ENCODE results near the gene SLX4IP. TPM values are rescaled to one million over a fixed set of nuclear protein-coding genes. Genes with fewer than 3 reads are reported as not detected.
A peak's percentile ranks its signal among the peaks of the same experiment; 100 is the strongest.

The SLX4IP gene
- total RNA-seq, 1 experiment from 2014 or later, result 6.4 TPM

GRCh38 chr20:10523443-10523842 is 88.3 kb downstream of the SLX4IP start:
- no peak overlapping the region for H2AFZ ChIP-seq (ENCODE audit: low read length)
- intact Hi-C loops (cut with micrococcal nuclease), result loop anchor here (10.0 kb wide), 1 partner anchor 449 kb away; no protein-coding TSS in a partner anchor
- CTCF ChIA-PET, result no interaction called here
- H4K20me1 ChIP-seq (ENCODE audit: low read length), result no peaks in the 10 kb centered on the region
- H3K9ac ChIP-seq (ENCODE audit: low read length), result no peak overlapping the region
- peak overlapping the region; percentile 48 for H3K4me2 ChIP-seq (ENCODE audit: low read length)
- no peaks in the 10 kb centered on the region for H3K36me3 ChIP-seq (ENCODE audit: low read depth, low read length)
- BruUV-seq (replicated peaks), result no TSS peak
- H3K4me3 ChIP-seq (ENCODE audit: low read length), result no peak overlapping the region
- peaks cover 17% of the 10 kb centered on the region for H3K79me2 ChIP-seq (ENCODE audit: low read length)
- H3K9me2 ChIP-seq (replicated peaks; ENCODE audit: low read length), result no peaks in the 10 kb centered on the region
- H3K27me3 ChIP-seq (ENCODE audit: low read length), result no peaks in the 10 kb centered on the region
- peaks cover 22% of the 10 kb centered on the region for H3F3A ChIP-seq (ENCODE audit: low read length, unreplicated experiment)
- H3K27ac ChIP-seq (ENCODE audit: low read length), result peak overlapping the region; percentile 72
- POLR2A ChIA-PET (ENCODE audit: unreplicated experiment), result interaction anchor here (1.0 kb wide), 1 partner anchor 22 kb away, joined by 3 read pairs; no protein-coding TSS in a partner anchor
- DNase-seq (peak; percentile 37), ATAC-seq (peak; percentile 6; the same call in 1 of the 2 replicates)
- no peak for TF ChIP-seq EZH2 (IDR thresholded peaks at IDR 0.05; ENCODE audit: low read length, unreplicated experiment)
- TF ChIP-seq EZH2phosphoT487 (IDR thresholded peaks at IDR 0.05; ENCODE audit: borderline replicate concordance, low read length), result no peak
- TF ChIP-seq CTCF (conservative IDR thresholded peaks at IDR 0.05; ENCODE audit: low read depth, low read length), result no peak
- no peaks in the 10 kb centered on the region for H3K9me3 ChIP-seq (ENCODE audit: low read length)
- peaks cover 59% of the 10 kb centered on the region for H3K4me1 ChIP-seq (ENCODE audit: insufficient read depth, low read length)

GRCh38 chr20:10524034-10524476 is 89.0 kb downstream of the SLX4IP start:
- ATAC-seq, result peak; percentile 10
- no TSS peak for BruUV-seq (replicated peaks)
- H3K4me3 ChIP-seq (ENCODE audit: low read length), result no peak overlapping the region
- intact Hi-C loops (cut with micrococcal nuclease), result loop anchor here (2.0 to 10.0 kb wide), 2 partner anchors 29 to 449 kb away; no protein-coding TSS in a partner anchor
- peak overlapping the region; percentile 72 for H3K27ac ChIP-seq (ENCODE audit: low read length)
- H3K36me3 ChIP-seq (ENCODE audit: low read depth, low read length), result no peaks in the 10 kb centered on the region
- POLR2A ChIA-PET (ENCODE audit: unreplicated experiment), result interaction anchor here (0.5 to 1.0 kb wide), 2 partner anchors 21 to 75 kb away, joined by 3 read pairs; no protein-coding TSS in a partner anchor
- H3K9me3 ChIP-seq (ENCODE audit: low read length), result no peaks in the 10 kb centered on the region
- no peaks in the 10 kb centered on the region for H4K20me1 ChIP-seq (ENCODE audit: low read length)
- H3F3A ChIP-seq (ENCODE audit: low read length, unreplicated experiment), result peaks cover 17% of the 10 kb centered on the region
- no peaks in the 10 kb centered on the region for H3K9me2 ChIP-seq (replicated peaks; ENCODE audit: low read length)
- peaks cover 52% of the 10 kb centered on the region for H3K4me1 ChIP-seq (ENCODE audit: insufficient read depth, low read length)
- H3K27me3 ChIP-seq (ENCODE audit: low read length), result no peaks in the 10 kb centered on the region
- H3K4me2 ChIP-seq (ENCODE audit: low read length), result peak overlapping the region; percentile 48
- no peak overlapping the region for H2AFZ ChIP-seq (ENCODE audit: low read length)
- TF ChIP-seq CTCF (conservative IDR thresholded peaks at IDR 0.05; ENCODE audit: low read depth, low read length), result no peak
- TF ChIP-seq EZH2 (IDR thresholded peaks at IDR 0.05; ENCODE audit: low read length, unreplicated experiment), result no peak
- no peak for TF ChIP-seq EZH2phosphoT487 (IDR thresholded peaks at IDR 0.05; ENCODE audit: borderline replicate concordance, low read length)
- no peak for DNase-seq
- peaks cover 17% of the 10 kb centered on the region for H3K79me2 ChIP-seq (ENCODE audit: low read length)
- CTCF ChIA-PET, result no interaction called here
- H3K9ac ChIP-seq (ENCODE audit: low read length), result peak overlapping the region; percentile 23; the same call in 1 of the 2 replicates

- no peaks in the 10 kb centered on the region for H3K27me3 ChIP-seq (ENCODE audit: low read length)
- H3K9me2 ChIP-seq (replicated peaks; ENCODE audit: low read length), result no peaks in the 10 kb centered on the region
- H3K4me1 ChIP-seq (ENCODE audit: insufficient read depth, low read length), result peaks cover 47% of the 10 kb centered on the region
- peak overlapping the region; percentile 48 for H3K4me2 ChIP-seq (ENCODE audit: low read length)
- H3K79me2 ChIP-seq (ENCODE audit: low read length), result peaks cover 17% of the 10 kb centered on the region
- peak overlapping the region; percentile 72 for H3K27ac ChIP-seq (ENCODE audit: low read length)
- intact Hi-C loops (cut with micrococcal nuclease), result loop anchor here (2.0 to 10.0 kb wide), 2 partner anchors 30 to 450 kb away; no protein-coding TSS in a partner anchor
- no peaks in the 10 kb centered on the region for H4K20me1 ChIP-seq (ENCODE audit: low read length)
- H3K9ac ChIP-seq (ENCODE audit: low read length), result no peak overlapping the region
- peak; percentile 95 for DNase-seq
- no peak overlapping the region for H3K4me3 ChIP-seq (ENCODE audit: low read length)
- BruUV-seq (replicated peaks), result no TSS peak
- no peak for TF ChIP-seq EZH2phosphoT487 (IDR thresholded peaks at IDR 0.05; ENCODE audit: borderline replicate concordance, low read length)
- no peak for TF ChIP-seq CTCF (conservative IDR thresholded peaks at IDR 0.05; ENCODE audit: low read depth, low read length)
- CTCF ChIA-PET, result no interaction called here
- POLR2A ChIA-PET (ENCODE audit: unreplicated experiment), result interaction anchor here (0.5 to 1.0 kb wide), 3 partner anchors 21 to 321 kb away, joined by 3 read pairs; no protein-coding TSS in a partner anchor
- H3K9me3 ChIP-seq (ENCODE audit: low read length), result no peaks in the 10 kb centered on the region
- H3F3A ChIP-seq (ENCODE audit: low read length, unreplicated experiment), result peaks cover 13% of the 10 kb centered on the region
- no peak overlapping the region for H2AFZ ChIP-seq (ENCODE audit: low read length)
- H3K36me3 ChIP-seq (ENCODE audit: low read depth, low read length), result no peaks in the 10 kb centered on the region
- peak; percentile 74 for ATAC-seq
Observed at GRCh38 chr20:10524643-10525042, 89.5 kb downstream of the SLX4IP start.

Data from PC-3 (cell line).